K562 (cell line): Measurements from ENCODE around the gene CMBL. TPM values are rescaled to one million over a fixed set of nuclear protein-coding genes. Genes with fewer than 3 reads are reported as not detected.

ENCODE experiments used
- ATAC-seq: fragments of 200-7000 bp; cut with Tn5 transposase; 3 replicates; pipeline ENCODE4 v1.9.1; 2020; ENCODE audit warnings: moderate library complexity
- BruUV-seq: library from RNA; stranded (reverse); fragments of 400-500 nt; replicated peaks from 2 replicates; lab custom pipeline; 2021; lab: Mats Ljungman, UMichigan
- CTCF ChIA-PET: fragments of 300-600 bp; formaldehyde crosslinking; extraction: SDS; loops from one replicate; lab custom pipeline; 2021; ENCODE audit warnings: low intra/inter-chr PET ratio; lab: Yijun Ruan, JAX
- POLR2A ChIA-PET: fragments of 300-600, 350-650 bp; sonication (Branson Sonifier 250); formaldehyde crosslinking; extraction: SDS; loops from one replicate; lab custom pipeline; 2021; ENCODE audit warnings: antibody characterized with exemption, inconsistent platforms; lab: Yijun Ruan, JAX
- DNase-seq, 4 experiments: peaks; one replicate each; pipeline versions ENCODE4 v3.0.0 to v3.0.0-alpha.2; 2011 to 2018; ENCODE audit warnings: low spot score in 3 of 4, mixed read lengths in 3 of 4; ENCODE audit errors: extremely low read depth in 1 of 4
- FAIRE-seq: peaks from 2 replicates; lab custom pipeline; 2011; peaks lifted over from hg19 to GRCh38; lab: Jason Lieb, UNC
- H2AFZ ChIP-seq: 2 replicates; pipeline ENCODE4 v1.6.0; 2011; ENCODE audit warnings: low read depth, low read length, control low read depth, inconsistent platforms
- H3K27ac ChIP-seq: fragments of 200-600 bp; 3 replicates; pipeline ENCODE4 v1.8.0; 2011; ENCODE audit warnings: low read depth, mild to moderate bottlenecking, control low read depth, inconsistent platforms, low read length, moderate library complexity, mixed read lengths; ENCODE audit errors: extremely low read depth
- H3K27me3 ChIP-seq, 2 experiments: fragments of 300-600 bp in 1 of 2; 2 replicates in 1 of 2; 3 replicates in 1 of 2; pipeline versions ENCODE4 v1.6.0 to v1.8.0; 2011; ENCODE audit warnings: inconsistent platforms in 2 of 2, low read length in 2 of 2, mild to moderate bottlenecking in 1 of 2, mixed read lengths in 1 of 2, moderate library complexity in 1 of 2; ENCODE audit not compliant: control insufficient read depth in 2 of 2, insufficient read depth in 2 of 2
- H3K36me3 ChIP-seq: fragments of 300-600 bp; 3 replicates; pipeline ENCODE4 v1.8.0; 2011; ENCODE audit warnings: mild to moderate bottlenecking, low read length, inconsistent platforms; ENCODE audit not compliant: control insufficient read depth, insufficient read depth
- H3K4me1 ChIP-seq, 2 experiments: fragments of 200-600 bp in 1 of 2; replicated peaks in 1 of 2; 2 replicates in 1 of 2; 3 replicates in 1 of 2; pipeline versions ENCODE4 v1.5.1 to v1.8.0; 2011; ENCODE audit warnings: inconsistent platforms in 2 of 2, low read length in 2 of 2, mild to moderate bottlenecking in 1 of 2, mixed read lengths in 1 of 2, moderate library complexity in 1 of 2; ENCODE audit not compliant: control insufficient read depth in 2 of 2, insufficient read depth in 2 of 2
- H3K4me2 ChIP-seq: 2 replicates; pipeline ENCODE4 v1.6.1; 2011; ENCODE audit warnings: low read length, control low read depth, inconsistent platforms, mixed read lengths; ENCODE audit not compliant: insufficient read depth
- H3K4me3 ChIP-seq: fragments of 200-600 bp; sonication (generic), shearing (Covaris generic); 2 replicates; pipeline ENCODE4 v1.5.1; 2016; ENCODE audit warnings: control low read depth, inconsistent platforms
- H3K79me2 ChIP-seq: fragments of 200-600 bp; 3 replicates; pipeline ENCODE4 v1.8.0; 2011; ENCODE audit warnings: low read length, inconsistent platforms; ENCODE audit not compliant: control insufficient read depth, insufficient read depth
- H3K9ac ChIP-seq, 2 experiments: 2 replicates each; pipeline versions ENCODE4 v1.6.0 to v1.6.1; 2011; ENCODE audit warnings: low read depth in 2 of 2, low read length in 2 of 2, control low read depth in 1 of 2, inconsistent platforms in 1 of 2, mild to moderate bottlenecking in 1 of 2, mixed read lengths in 1 of 2; ENCODE audit not compliant: insufficient read depth in 1 of 2
- H3K9me1 ChIP-seq: one replicate; pipeline ENCODE4 v1.6.0; 2011; ENCODE audit warnings: inconsistent platforms, mild to moderate bottlenecking, low read length, moderate library complexity; ENCODE audit not compliant: control insufficient read depth, insufficient read depth
- H3K9me3 ChIP-seq: replicated peaks from 2 replicates; pipeline ENCODE4 v1.5.1; 2011; ENCODE audit warnings: low read depth, low read length, inconsistent platforms; ENCODE audit not compliant: control insufficient read depth, insufficient read depth
- H4K20me1 ChIP-seq: replicated peaks from 2 replicates; pipeline ENCODE4 v1.6.1; 2011; ENCODE audit warnings: low read length, inconsistent platforms, mixed read lengths; ENCODE audit not compliant: control insufficient read depth, insufficient read depth
- BRCA1 ChIP-seq, 2 experiments: fragments of 450-650 bp in 1 of 2; sonication (generic) in 1 of 2; formaldehyde crosslinking in 1 of 2; IDR thresholded peaks; 2 replicates each; pipeline versions ENCODE4 v1.5.0 to v1.6.1; 2017 to 2020; ENCODE audit warnings: mild to moderate bottlenecking in 1 of 2, missing genetic modification reagents in 1 of 2
- CEBPG ChIP-seq, 3 experiments: fragments of 200-800 bp in 1 of 3; sonication (Bioruptor generic) in 1 of 3; sonication (generic) in 1 of 3; formaldehyde crosslinking in 1 of 3; IDR thresholded peaks in 2 of 3; conservative IDR thresholded peaks in 1 of 3; 2 replicates each; pipeline versions ENCODE4 v1.6.1 to v1.8.0; 2016 to 2022; ENCODE audit warnings: missing compliant biosample characterization in 2 of 3, missing genetic modification characterization in 2 of 3, mild to moderate bottlenecking in 1 of 3, missing genetic modification reagents in 1 of 3
- CHCHD3 ChIP-seq: fragments of 250-450 bp; sonication (Bioruptor Pico); IDR thresholded peaks from 2 replicates; pipeline ENCODE4 v2.1.2; 2022; ENCODE audit warnings: mild to moderate bottlenecking
- ELF2 ChIP-seq: fragments of 250-450 bp; sonication (Bioruptor Pico); IDR thresholded peaks from 2 replicates; pipeline ENCODE4 v1.5.0; 2021; ENCODE audit warnings: mild to moderate bottlenecking
- FUS ChIP-seq: fragments of 200-400 bp; formaldehyde crosslinking; optimal IDR thresholded peaks from 2 replicates; pipeline ENCODE3; 2017; ENCODE audit warnings: low read depth, low read length
- HBP1 ChIP-seq: fragments of 450-650 bp; formaldehyde crosslinking; IDR thresholded peaks from 2 replicates; pipeline ENCODE4 v1.4.0; 2022; ENCODE audit warnings: missing genetic modification characterization
- MEF2D ChIP-seq: conservative IDR thresholded peaks from 2 replicates; pipeline ENCODE4 v1.6.1; 2016; ENCODE audit warnings: low read depth, missing genetic modification characterization, missing compliant biosample characterization
- NBN ChIP-seq: fragments of 450-650 bp; IDR thresholded peaks from 2 replicates; pipeline ENCODE4 v1.6.1; 2016; ENCODE audit warnings: low read depth, mild to moderate bottlenecking
- PRDM10 ChIP-seq: fragments of 450-650 bp; IDR thresholded peaks from 2 replicates; pipeline ENCODE4 v1.6.1; 2018; ENCODE audit not compliant: partially characterized antibody
- SETDB1 ChIP-seq: IDR thresholded peaks from one replicate; pipeline ENCODE4 v1.6.1; 2012; ENCODE audit warnings: low read length, control low read depth, inconsistent platforms
- SMARCB1 ChIP-seq: IDR thresholded peaks from 2 replicates; pipeline ENCODE4 v1.6.1; 2011; ENCODE audit warnings: improper control_type of control experiment, low read depth; ENCODE audit not compliant: insufficient read length
- SRF ChIP-seq, 2 experiments: fragments of 250-450, 450-650 bp in 1 of 2; sonication (Bioruptor Pico) in 1 of 2; sonication (generic) in 1 of 2; formaldehyde crosslinking; IDR thresholded peaks; 2 replicates each; pipeline versions ENCODE4 v1.5.0 to v1.5.1; 2020 to 2022; ENCODE audit warnings: mild to moderate bottlenecking in 1 of 2, missing genetic modification reagents in 1 of 2
- TBP ChIP-seq: optimal IDR thresholded peaks from 2 replicates; pipeline ENCODE3; 2011; ENCODE audit warnings: low read depth, low read length, improper control_type of control experiment
- XRCC5 ChIP-seq: fragments of 200-400 bp; formaldehyde crosslinking; IDR thresholded peaks from 2 replicates; pipeline ENCODE4 v1.6.1; 2017; ENCODE audit warnings: low read depth, mild to moderate bottlenecking, low read length
- ZNF23 ChIP-seq: fragments of 250-450 bp; sonication (Bioruptor Pico); IDR thresholded peaks from 2 replicates; pipeline ENCODE4 v1.4.0; 2020; ENCODE audit warnings: mild to moderate bottlenecking
- ZNF311 ChIP-seq: fragments of 250-450 bp; sonication (Bioruptor Pico); IDR thresholded peaks from 2 replicates; pipeline ENCODE4 v1.4.0; 2020; ENCODE audit warnings: mild to moderate bottlenecking, moderate library complexity
- WGBS: fragments of 100-300 bp; shearing (Covaris generic); methylation state at CpG from one replicate; pipeline ENCODE4 v1.1.6; 2016; ENCODE audit warnings: low coverage, mixed read lengths; ENCODE audit not compliant: insufficient coverage; ENCODE audit errors: missing lambda C conversion rate; 5-methylcytosine and 5-hydroxymethylcytosine counted together
- in situ Hi-C: fragments of 300-500 bp; cut with MboI; formaldehyde crosslinking; loops from 4 replicates; pipeline ENCODE4 v1.15.0; 2018; ENCODE audit warnings: inconsistent platforms, mixed read lengths
- intact Hi-C: fragments of 100-400 bp; cut with micrococcal nuclease; formaldehyde crosslinking; loops from 2 replicates; pipeline ENCODE4 v1.14.2; 2022
- polyA plus RNA-seq, 8 experiments: library from polyadenylated mRNA; depleted of rRNA in 4 of 8; stranded (reverse) in 5 of 8; unstranded in 3 of 8; fragments of >200 nt; fragmentation: Nextera tagmentation in 2 of 8; fragmentation: Illumina TruSeq in 1 of 8; extraction: Ambion mirVana in 2 of 8; extraction: Trizol in 1 of 8; gene quantifications; 2 replicates each; pipeline versions ENCODE4 v1.2.1 to v1.2.3, GENCODE V29; 2011 to 2014; ENCODE audit warnings: inconsistent platforms in 1 of 8, missing spikeins in 1 of 8
- total RNA-seq, 7 experiments: library from RNA; depleted of rRNA in 6 of 7; stranded (reverse); fragments of >200 nt in 6 of 7; fragmentation: Illumina TruSeq in 2 of 7; extraction: Trizol in 2 of 7; gene quantifications; 2 replicates each; pipeline versions ENCODE4 v1.2.1 to v1.2.3, GENCODE V29; 2011 to 2021; ENCODE audit warnings: low replicate concordance in 1 of 7

The CMBL gene
- total and polyA plus RNA-seq, 9 of the 15 experiments (the other 6 are each of a cell fraction or from before 2014, with no cell fraction given) = 22.6 to 192 (median 71.1) TPM

- peaks cover 8% of the 10 kb centered on the region; the same call in 1 of the 2 replicates for H3K9me3 ChIP-seq
- H3K27ac ChIP-seq = peak overlapping the region; percentile 81
- no peak for ATAC-seq
- peak overlapping the region; percentile 4 for H3K4me2 ChIP-seq
- H3K4me3 ChIP-seq = no peak overlapping the region
- peaks cover 89% of the 10 kb centered on the region for H3K79me2 ChIP-seq
- H3K9ac ChIP-seq = peak overlapping the region; percentile 14 to 32; a peak in 3 of 4 replicates
- CTCF ChIA-PET = interaction anchor here (0.6 kb wide), 1 partner anchor 121 kb away, joined by 3 read pairs; no protein-coding TSS in a partner anchor
- peaks cover 40 to 53% of the 10 kb centered on the region in 2 experiments for H3K4me1 ChIP-seq
- WGBS = 45% methylated on average over 8 of the region's 8 CpGs
- H2AFZ ChIP-seq = no peak overlapping the region
- peaks cover 70% of the 10 kb centered on the region for H3K36me3 ChIP-seq
- in situ Hi-C loops (no loop called here), intact Hi-C loops (no loop called here)
- FAIRE-seq = peak; percentile 11
- POLR2A ChIA-PET = interaction anchor here (0.6 to 1.7 kb wide), 6 partner anchors 15 to 454 kb away, joined by 3 to 4 read pairs (median 3); partner anchors contain the start of genes CCT5 and MARCHF6
- H4K20me1 ChIP-seq = no peaks in the 10 kb centered on the region
- no peaks in the 10 kb centered on the region for H3K9me1 ChIP-seq
- no TSS peak for BruUV-seq
- H3K27me3 ChIP-seq = no peaks in the 10 kb centered on the region
- peak in 1 of 4 experiments; percentile 49 for DNase-seq
- no peak for TF ChIP-seq MEF2D (tag)
- TF ChIP-seq SRF (CRISPR knock-in tag; IDR thresholded peaks at IDR 0.05) = no peak
- TF ChIP-seq XRCC5 = no peak
- no peak for TF ChIP-seq ELF2 (CRISPR knock-in tag)
- TF ChIP-seq CHCHD3 (CRISPR knock-in tag) = no peak
- no peak for TF ChIP-seq BRCA1 (IDR thresholded peaks at IDR 0.05)
- TF ChIP-seq BRCA1 (CRISPR knock-in tag; IDR thresholded peaks at IDR 0.05) = no peak
- no peak for TF ChIP-seq ZNF23 (CRISPR knock-in tag)
- peak; percentile 78 for TF ChIP-seq PRDM10
- TF ChIP-seq CEBPG (CRISPR knock-in tag; IDR thresholded peaks at IDR 0.05) = no peak
- TF ChIP-seq CEBPG (tag; conservative IDR thresholded peaks at IDR 0.05 in 1 of 2, IDR thresholded peaks at IDR 0.05 in 1 of 2) = no peak
- TF ChIP-seq NBN = no peak
- TF ChIP-seq SMARCB1 = no peak
- TF ChIP-seq HBP1 (CRISPR knock-in tag) = no peak
- TF ChIP-seq SETDB1 = no peak
- peak; percentile 81 for TF ChIP-seq ZNF311 (CRISPR knock-in tag)
- no peak for TF ChIP-seq TBP
- TF ChIP-seq FUS = no peak
These were observed 11.9 kb downstream of the CMBL start for GRCh38 chr5:10295619-10296326.
